HG03439 (cell line): ENCODE results near the gene KIFC1.
"Not testable (repeated sequence)": the region's sequence is repeated elsewhere in the genome, so short reads cannot be mapped to it uniquely, and the experiment has no call there.

Source experiments
- ATAC-seq: cut with Tn5 transposase; IDR thresholded peaks from one replicate; pipeline ENCODE4 v1.9.1; 2021; ENCODE audit warnings: mild to moderate bottlenecking, moderate library complexity; ENCODE audit not compliant: unreplicated experiment

Gene KIFC1

GRCh38 chr6:33391278-33391921, at the start of gene KIFC1:
KIFC1 (plus strand) TSS chr6:33391823; CDS start chr6:33391986, 163 bp downstream.
- ATAC-seq: peak; percentile 88

- ATAC-seq: not testable (repeated sequence)
Observed at GRCh38 chr6:33343606-33343952, 48.0 kb upstream of the KIFC1 start.

- ATAC-seq: peak; percentile 65
Observed at GRCh38 chr6:33343953-33344611, 47.5 kb upstream of the KIFC1 start.

GRCh38 chr6:33344701-33345697, 46.6 kb upstream of the KIFC1 start:
- peak; percentile 13 for ATAC-seq

- not testable (repeated sequence) for ATAC-seq
Observed at GRCh38 chr6:33346972-33347371, 44.7 kb upstream of the KIFC1 start.

GRCh38 chr6:33347816-33348215, 43.8 kb upstream of the KIFC1 start:
- no peak for ATAC-seq

- not testable (repeated sequence) for ATAC-seq
Observed at GRCh38 chr6:33355860-33356259, 35.8 kb upstream of the KIFC1 start.

- ATAC-seq: no peak
Observed at GRCh38 chr6:33356295-33356694, 35.3 kb upstream of the KIFC1 start.

- not testable (repeated sequence) for ATAC-seq
Observed at GRCh38 chr6:33357160-33357871, 34.3 kb upstream of the KIFC1 start.

- no peak for ATAC-seq
Observed at GRCh38 chr6:33359331-33359730, 32.3 kb upstream of the KIFC1 start.

GRCh38 chr6:33363486-33363885, 28.1 kb upstream of the KIFC1 start:
- ATAC-seq: not testable (repeated sequence)

- ATAC-seq: not testable (repeated sequence)
Observed at GRCh38 chr6:33364475-33365205, 27.0 kb upstream of the KIFC1 start.

- ATAC-seq: not testable (repeated sequence)
Observed at GRCh38 chr6:33365206-33365971, 26.2 kb upstream of the KIFC1 start.

GRCh38 chr6:33367009-33367714, 24.5 kb upstream of the KIFC1 start:
- no peak for ATAC-seq

- not testable (repeated sequence) for ATAC-seq
Observed at GRCh38 chr6:33367715-33368025, 24.0 kb upstream of the KIFC1 start.

GRCh38 chr6:33371901-33372300, 19.7 kb upstream of the KIFC1 start:
- not testable (repeated sequence) for ATAC-seq

GRCh38 chr6:33372526-33373123, 19.0 kb upstream of the KIFC1 start:
- ATAC-seq: no peak
